Smooth muscle cell (in vitro differentiated cells): ENCODE data around the gene PLCD1. TPM values are rescaled to one million over a fixed set of nuclear protein-coding genes. Genes with fewer than 3 reads are reported as not detected.
A peak's percentile ranks its signal among the peaks of the same experiment; 100 is the strongest.

Source experiments
- DNase-seq: peaks from one replicate; lab custom pipeline; 2025; ENCODE audit not compliant: unreplicated experiment; lab: John Stamatoyannopoulos, UW
- H2AFZ ChIP-seq: fragments of 200-600 bp; sonication (generic); 2 replicates; pipeline ENCODE4 v1.6.0; 2016; ENCODE audit warnings: antibody characterized with exemption, low read depth, mild to moderate bottlenecking
- H3F3A ChIP-seq: fragments of 200-600 bp; sonication (generic); 2 replicates; pipeline ENCODE4 v1.6.0; 2017; ENCODE audit warnings: antibody characterized with exemption, low read depth
- H3K27ac ChIP-seq: fragments of 200-600 bp; sonication (generic); 2 replicates; pipeline ENCODE4 v1.5.1; 2016; ENCODE audit warnings: low read depth, mild to moderate bottlenecking
- H3K27me3 ChIP-seq: fragments of 200-600 bp; sonication (generic); 2 replicates; pipeline ENCODE4 v1.6.1; 2016; ENCODE audit warnings: low read depth, mild to moderate bottlenecking
- H3K36me3 ChIP-seq: fragments of 200-600 bp; sonication (generic); 2 replicates; pipeline ENCODE4 v1.5.1; 2016; ENCODE audit warnings: low read depth
- H3K4me1 ChIP-seq: fragments of 200-600 bp; sonication (generic); 2 replicates; pipeline ENCODE4 v1.5.1; 2016; ENCODE audit warnings: low read depth
- H3K4me2 ChIP-seq: fragments of 200-600 bp; sonication (generic); 2 replicates; pipeline ENCODE4 v1.6.0; 2016; ENCODE audit warnings: mild to moderate bottlenecking
- H3K4me3 ChIP-seq: fragments of 200-600 bp; sonication (generic); 2 replicates; pipeline ENCODE4 v1.5.1; 2016; ENCODE audit warnings: mild to moderate bottlenecking
- H3K79me2 ChIP-seq: fragments of 200-600 bp; sonication (generic); 2 replicates; pipeline ENCODE4 v1.6.0; 2016; ENCODE audit warnings: low read depth, mild to moderate bottlenecking
- H3K9ac ChIP-seq: fragments of 200-600 bp; sonication (generic); 2 replicates; pipeline ENCODE4 v1.6.0; 2016; ENCODE audit warnings: low read depth
- H3K9me3 ChIP-seq: fragments of 200-600 bp; sonication (generic); replicated peaks from 2 replicates; pipeline ENCODE4 v1.5.1; 2016; ENCODE audit warnings: low read depth
- H4K20me1 ChIP-seq: fragments of 200-600 bp; sonication (generic); 2 replicates; pipeline ENCODE4 v1.6.0; 2016; ENCODE audit warnings: low read depth
- WGBS: methylation state at CpG from one replicate; pipeline ENCODE4 v1.1.7; 2016; ENCODE audit warnings: low lambda C conversion rate; 5-methylcytosine and 5-hydroxymethylcytosine counted together
- polyA plus RNA-seq: library from polyadenylated mRNA; unstranded; fragments of >200 nt; fragmentation: Nextera tagmentation; extraction: Ambion mirVana; gene quantifications from 2 replicates; pipeline ENCODE4 v1.2.1, GENCODE V29; 2016
- total RNA-seq: library from RNA; depleted of rRNA; stranded (reverse); fragments of >200 nt; gene quantifications from 2 replicates; pipeline ENCODE4 v1.2.3, GENCODE V29; 2014
- TF ChIP-seq, protein P1 (sequence below): fragments of 200-600 bp; sonication (generic); IDR thresholded peaks from 2 replicates; pipeline ENCODE4 v1.5.1; 2017; ENCODE audit warnings: borderline replicate concordance, mild to moderate bottlenecking, antibody characterized with exemption; ENCODE audit not compliant: insufficient read depth, poor library complexity, severe bottlenecking

PLCD1 gene
- total and polyA plus RNA-seq, 2 experiments from 2014 or later: 21.3 to 33.3 TPM

DNA sequence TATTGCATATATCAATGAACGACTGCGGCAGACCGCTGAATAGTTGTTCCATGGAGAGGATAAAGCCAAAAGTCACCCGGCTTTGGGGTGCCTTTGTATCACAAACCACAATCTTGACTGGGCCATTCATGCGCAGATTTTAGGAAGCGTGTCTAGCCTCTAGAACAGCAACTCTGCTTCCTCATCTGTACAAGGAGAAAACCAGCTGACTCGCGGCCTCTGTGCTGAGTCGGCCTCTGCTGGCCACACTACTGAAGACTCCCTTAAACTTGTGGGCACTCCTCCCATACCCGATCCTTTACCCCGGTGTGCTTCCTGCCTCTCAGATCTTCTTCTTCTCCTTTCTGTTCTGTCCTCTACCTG lies 10.4 kb upstream of the PLCD1 start:
- no peaks in the 10 kb centered on the region for H3K79me2 ChIP-seq
- TF ChIP-seq, protein P1, sequence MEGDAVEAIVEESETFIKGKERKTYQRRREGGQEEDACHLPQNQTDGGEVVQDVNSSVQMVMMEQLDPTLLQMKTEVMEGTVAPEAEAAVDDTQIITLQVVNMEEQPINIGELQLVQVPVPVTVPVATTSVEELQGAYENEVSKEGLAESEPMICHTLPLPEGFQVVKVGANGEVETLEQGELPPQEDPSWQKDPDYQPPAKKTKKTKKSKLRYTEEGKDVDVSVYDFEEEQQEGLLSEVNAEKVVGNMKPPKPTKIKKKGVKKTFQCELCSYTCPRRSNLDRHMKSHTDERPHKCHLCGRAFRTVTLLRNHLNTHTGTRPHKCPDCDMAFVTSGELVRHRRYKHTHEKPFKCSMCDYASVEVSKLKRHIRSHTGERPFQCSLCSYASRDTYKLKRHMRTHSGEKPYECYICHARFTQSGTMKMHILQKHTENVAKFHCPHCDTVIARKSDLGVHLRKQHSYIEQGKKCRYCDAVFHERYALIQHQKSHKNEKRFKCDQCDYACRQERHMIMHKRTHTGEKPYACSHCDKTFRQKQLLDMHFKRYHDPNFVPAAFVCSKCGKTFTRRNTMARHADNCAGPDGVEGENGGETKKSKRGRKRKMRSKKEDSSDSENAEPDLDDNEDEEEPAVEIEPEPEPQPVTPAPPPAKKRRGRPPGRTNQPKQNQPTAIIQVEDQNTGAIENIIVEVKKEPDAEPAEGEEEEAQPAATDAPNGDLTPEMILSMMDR: no peak
- no peaks in the 10 kb centered on the region for H3K9me3 ChIP-seq
- H3F3A ChIP-seq: no peaks in the 10 kb centered on the region
- peak overlapping the region; percentile 93 for H2AFZ ChIP-seq
- no peak overlapping the region for H3K27ac ChIP-seq
- no peak for DNase-seq
- H3K4me3 ChIP-seq: peak overlapping the region; percentile 50
- 55% methylated on average over 11 of the region's 11 CpGs for WGBS
- no peak overlapping the region for H3K9ac ChIP-seq
- H3K4me2 ChIP-seq: peak overlapping the region; percentile 92
- H3K4me1 ChIP-seq: peaks cover 9% of the 10 kb centered on the region
- H3K27me3 ChIP-seq: no peaks in the 10 kb centered on the region
- H4K20me1 ChIP-seq: no peaks in the 10 kb centered on the region
- no peaks in the 10 kb centered on the region for H3K36me3 ChIP-seq

DNA sequence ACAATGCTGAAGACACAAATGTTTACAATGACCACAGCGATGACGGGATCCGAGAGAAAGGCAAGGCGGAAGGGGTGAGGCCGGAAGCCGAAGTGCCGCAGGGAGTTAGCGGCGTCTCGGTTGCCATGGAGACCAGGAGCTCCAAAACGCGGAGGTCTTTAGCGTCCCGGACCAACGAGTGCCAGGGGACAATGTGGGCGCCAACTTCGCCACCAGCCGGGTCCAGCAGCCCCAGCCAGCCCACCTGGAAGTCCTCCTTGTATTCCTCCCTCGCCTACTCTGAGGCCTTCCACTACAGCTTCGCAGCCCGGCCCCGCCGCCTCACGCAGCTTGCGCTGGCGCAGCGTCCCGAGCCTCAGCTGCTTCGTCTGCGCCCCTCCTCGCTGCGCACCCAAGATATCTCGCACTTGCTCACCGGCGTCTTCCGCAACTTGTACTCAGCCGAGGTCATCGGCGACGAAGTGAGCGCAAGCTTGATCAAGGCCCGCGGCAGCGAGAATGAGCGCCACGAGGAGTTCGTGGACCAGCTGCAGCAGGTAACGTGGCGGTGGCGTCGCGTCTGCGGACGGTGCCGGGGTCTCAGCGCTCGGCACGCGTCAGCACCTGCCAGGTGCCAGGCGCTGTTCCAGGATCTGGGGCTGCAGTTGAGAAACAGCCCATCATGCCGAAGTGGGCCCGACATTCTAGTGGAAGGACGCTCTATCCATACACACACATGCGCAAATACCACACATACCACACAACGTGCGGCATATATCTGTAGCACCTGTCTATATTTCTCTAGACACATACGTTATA lies 9.9 kb upstream of the PLCD1 start, which contains the start of gene DLEC1:
Gene DLEC1 (plus strand): TSS at position 108 of the 798 bp plus-strand sequence. CDS start 18 bp downstream, at position 126.
- TF ChIP-seq, protein P1: no peak
- H3K4me3 ChIP-seq: peak within 1 kb of the TSS; percentile 50
- no peaks in the 10 kb centered on the region for H3K79me2 ChIP-seq
- peaks cover 9% of the 10 kb centered on the region for H3K4me1 ChIP-seq
- DNase-seq: no peak
- no peaks in the 10 kb centered on the region for H3K9me3 ChIP-seq
- peak within 1 kb of the TSS; percentile 93 for H2AFZ ChIP-seq
- H4K20me1 ChIP-seq: no peaks in the 10 kb centered on the region
- H3K27ac ChIP-seq: no peak within 1 kb of the TSS
- no peaks in the 10 kb centered on the region for H3F3A ChIP-seq
- peak within 1 kb of the TSS; percentile 92 for H3K4me2 ChIP-seq
- H3K27me3 ChIP-seq: no peaks in the 10 kb centered on the region
- no peaks in the 10 kb centered on the region for H3K36me3 ChIP-seq
- H3K9ac ChIP-seq: no peak within 1 kb of the TSS
- 7% methylated on average over 65 of the region's 67 CpGs for WGBS

DNA sequence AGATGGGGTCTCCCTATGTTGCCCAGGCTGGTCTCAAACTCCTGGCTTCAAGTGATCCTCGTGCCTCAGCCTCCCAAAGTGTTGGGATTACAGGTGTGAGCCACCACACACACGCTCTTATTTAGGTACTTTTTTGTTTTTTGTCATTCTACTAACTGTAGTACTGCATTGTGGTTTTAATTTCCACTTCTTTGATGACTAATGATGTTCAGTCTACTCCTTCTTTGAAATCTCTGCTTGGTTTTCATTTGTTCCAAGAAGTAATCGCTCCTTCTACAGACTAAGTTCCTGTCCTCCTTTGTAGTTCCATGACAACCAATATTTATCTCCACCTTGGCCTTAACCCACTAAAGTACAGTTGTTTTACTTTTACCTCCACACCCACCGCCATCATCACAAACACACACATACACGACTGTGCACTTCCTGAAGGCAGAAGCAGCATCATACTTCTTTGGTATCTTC lies 9.0 kb upstream of the PLCD1 start:
- Histone ChIP-seq H3K27ac (no peak overlapping the region), H3K9me3 (no peaks in the 10 kb centered on the region), H3F3A (no peaks in the 10 kb centered on the region), H2AFZ (peak overlapping the region; percentile 93), H3K4me3 (peak overlapping the region; percentile 50), H3K79me2 (no peaks in the 10 kb centered on the region), H3K4me1 (peaks cover 9% of the 10 kb centered on the region), H3K9ac (no peak overlapping the region), H3K36me3 (no peaks in the 10 kb centered on the region), H4K20me1 (no peaks in the 10 kb centered on the region), H3K4me2 (peak overlapping the region; percentile 92), H3K27me3 (no peaks in the 10 kb centered on the region)
- no peak for DNase-seq
- TF ChIP-seq, protein P1: no peak
- WGBS: 91% methylated on average over 5 of the region's 5 CpGs

DNA sequence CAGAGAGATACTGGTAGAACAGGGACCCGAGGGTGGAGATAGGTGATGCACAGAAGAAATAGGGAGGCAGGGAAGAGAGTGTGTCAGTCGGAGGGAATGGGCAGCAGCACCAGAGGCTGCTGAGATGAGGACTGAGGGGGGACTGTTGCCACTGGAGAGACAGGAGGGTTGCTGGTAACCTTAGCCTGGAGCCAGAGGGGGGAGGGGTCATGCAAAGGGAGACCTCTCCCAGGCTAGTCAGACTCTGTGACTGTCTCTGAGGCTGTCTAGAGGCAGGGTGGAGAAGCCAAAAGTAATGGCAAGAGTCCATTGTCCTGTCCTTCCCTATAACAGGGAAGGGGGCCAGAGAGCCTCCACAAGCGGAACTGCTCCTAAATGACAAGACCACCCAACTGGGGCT lies 7.5 kb upstream of the PLCD1 start:
- no peaks in the 10 kb centered on the region for H3F3A ChIP-seq
- TF ChIP-seq, protein P1: no peak
- no peak overlapping the region for H3K4me3 ChIP-seq
- no peaks in the 10 kb centered on the region for H3K79me2 ChIP-seq
- H3K9ac ChIP-seq: no peak overlapping the region
- WGBS: 87% methylated on average over 3 of the region's 3 CpGs
- H3K9me3 ChIP-seq: no peaks in the 10 kb centered on the region
- H3K27me3 ChIP-seq: no peaks in the 10 kb centered on the region
- H4K20me1 ChIP-seq: no peaks in the 10 kb centered on the region
- no peaks in the 10 kb centered on the region for H3K36me3 ChIP-seq
- no peak overlapping the region for H3K4me2 ChIP-seq
- H2AFZ ChIP-seq: no peak overlapping the region
- peaks cover 9% of the 10 kb centered on the region for H3K4me1 ChIP-seq
- DNase-seq: no peak
- H3K27ac ChIP-seq: no peak overlapping the region
